HK-2 (cell line): ENCODE results near the gene ALDH16A1.

Source experiments
- DNase-seq: peaks from one replicate; pipeline ENCODE4 v3.0.0-alpha.2; 2018; ENCODE audit not compliant: unreplicated experiment

ALDH16A1 gene

DNA sequence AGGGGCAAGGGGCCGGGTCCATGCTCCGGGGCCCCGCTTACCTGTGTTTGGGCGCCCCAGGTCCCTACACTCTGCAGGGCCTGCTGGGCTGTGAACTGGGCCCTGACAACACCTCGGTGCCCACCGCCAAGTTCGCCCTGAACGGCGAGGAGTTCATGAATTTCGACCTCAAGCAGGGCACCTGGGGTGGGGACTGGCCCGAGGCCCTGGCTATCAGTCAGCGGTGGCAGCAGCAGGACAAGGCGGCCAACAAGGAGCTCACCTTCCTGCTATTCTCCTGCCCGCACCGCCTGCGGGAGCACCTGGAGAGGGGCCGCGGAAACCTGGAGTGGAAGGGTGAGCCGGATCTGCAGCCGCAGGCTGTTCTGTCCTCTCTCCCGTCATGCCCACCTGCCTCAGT is 61.1 kb downstream of the ALDH16A1 start:
- DNase-seq, result no peak

DNA sequence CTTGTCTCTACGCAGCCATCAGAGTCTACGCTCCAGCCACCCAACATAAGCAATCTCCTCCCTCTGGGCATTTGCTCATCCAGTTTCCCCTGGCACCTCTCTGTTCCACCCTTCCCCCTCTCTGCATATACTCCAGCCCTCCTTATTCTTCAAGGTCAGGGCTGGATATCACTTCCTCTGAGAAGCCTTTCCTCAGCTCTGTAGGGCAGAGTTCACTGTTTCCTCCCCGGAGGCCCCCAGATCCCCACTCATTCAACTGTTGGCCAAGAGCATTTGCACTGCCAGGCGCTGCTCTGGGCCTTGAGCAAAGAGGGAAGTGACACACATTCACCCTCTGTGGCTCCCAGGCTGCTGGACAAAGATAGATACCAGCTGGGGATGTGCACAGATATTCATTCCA is 62.7 kb downstream of the ALDH16A1 start:
- DNase-seq, result no peak

DNA sequence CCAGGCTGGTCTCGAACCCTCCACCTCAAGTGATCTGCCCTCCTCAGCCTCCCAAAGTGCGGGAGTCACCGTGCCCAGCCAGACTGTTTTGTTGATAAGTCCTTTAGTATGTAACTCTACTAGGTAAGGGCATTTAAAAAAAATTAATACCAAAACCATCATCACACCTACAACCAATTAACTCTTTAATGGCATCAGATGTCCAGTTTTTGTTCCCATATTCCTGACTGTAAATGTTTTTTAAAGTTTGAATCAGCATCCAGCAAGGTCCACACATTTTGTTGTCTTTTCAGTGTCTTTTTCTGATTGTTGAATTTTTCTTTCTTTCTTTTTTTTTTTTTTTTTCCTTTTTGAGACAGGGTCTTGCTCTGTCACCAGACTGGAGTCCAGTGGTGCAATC is 65.0 kb downstream of the ALDH16A1 start:
- no peak for DNase-seq
